Measurements from ENCODE around the gene FAM180A.

GRCh38 chr7:135741905-135742304 lies 6.7 kb downstream of the FAM180A start:
- no peak for TF ChIP-seq CTCF (IDR thresholded peaks at IDR 0.05)
- no peak for TF ChIP-seq POLR2A (IDR thresholded peaks at IDR 0.05)
- no peak for TF ChIP-seq EP300 (IDR thresholded peaks at IDR 0.05)

Measured in stomach (tissue), 4 donors.